ENCODE data around the gene OSBPL3.
"Not testable (repeated sequence)": the region's sequence is repeated elsewhere in the genome, so short reads cannot be mapped to it uniquely, and the experiment has no call there.

OSBPL3 gene

DNA sequence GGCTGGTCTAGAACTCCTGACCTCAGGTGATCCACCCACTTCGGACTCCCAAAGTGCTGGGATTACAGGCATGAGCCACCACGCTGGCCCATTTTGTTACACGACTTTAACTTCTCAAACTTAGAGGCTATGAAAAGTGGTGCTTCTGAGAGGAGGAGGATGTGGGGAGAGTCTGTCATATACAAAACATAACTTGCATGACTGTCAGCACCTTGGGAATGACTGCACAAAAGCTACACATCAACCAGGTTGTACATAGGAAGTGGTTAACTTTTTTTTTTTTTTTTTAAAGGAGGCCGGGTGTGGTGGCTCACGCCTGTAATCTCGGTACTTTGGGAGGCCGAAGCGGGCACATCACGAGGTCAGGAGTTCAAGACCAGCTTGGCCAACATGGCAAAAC lies 179.3 kb downstream of the OSBPL3 start:
- in situ Hi-C loops (cut with HindIII; ENCODE audit: low pct_ligation_motif_present, low sequenced_read_pairs) = loop anchor here (25.0 kb wide), 1 partner anchor 287 kb away; no protein-coding TSS in a partner anchor
- H3K36me3 ChIP-seq (replicated peaks) = peaks cover 17% of the 10 kb centered on the region
- TF ChIP-seq, protein P1, sequence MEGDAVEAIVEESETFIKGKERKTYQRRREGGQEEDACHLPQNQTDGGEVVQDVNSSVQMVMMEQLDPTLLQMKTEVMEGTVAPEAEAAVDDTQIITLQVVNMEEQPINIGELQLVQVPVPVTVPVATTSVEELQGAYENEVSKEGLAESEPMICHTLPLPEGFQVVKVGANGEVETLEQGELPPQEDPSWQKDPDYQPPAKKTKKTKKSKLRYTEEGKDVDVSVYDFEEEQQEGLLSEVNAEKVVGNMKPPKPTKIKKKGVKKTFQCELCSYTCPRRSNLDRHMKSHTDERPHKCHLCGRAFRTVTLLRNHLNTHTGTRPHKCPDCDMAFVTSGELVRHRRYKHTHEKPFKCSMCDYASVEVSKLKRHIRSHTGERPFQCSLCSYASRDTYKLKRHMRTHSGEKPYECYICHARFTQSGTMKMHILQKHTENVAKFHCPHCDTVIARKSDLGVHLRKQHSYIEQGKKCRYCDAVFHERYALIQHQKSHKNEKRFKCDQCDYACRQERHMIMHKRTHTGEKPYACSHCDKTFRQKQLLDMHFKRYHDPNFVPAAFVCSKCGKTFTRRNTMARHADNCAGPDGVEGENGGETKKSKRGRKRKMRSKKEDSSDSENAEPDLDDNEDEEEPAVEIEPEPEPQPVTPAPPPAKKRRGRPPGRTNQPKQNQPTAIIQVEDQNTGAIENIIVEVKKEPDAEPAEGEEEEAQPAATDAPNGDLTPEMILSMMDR (IDR thresholded peaks at IDR 0.05; ENCODE audit: low read depth, low read length, missing control alignments) = no peak
- H3K4me3 ChIP-seq (ENCODE audit: low read depth, low read length) = no peak overlapping the region
- no peaks in the 10 kb centered on the region for H3K27me3 ChIP-seq (replicated peaks)
- DNase-seq = no peak
- H3K27ac ChIP-seq = no peak overlapping the region

DNA sequence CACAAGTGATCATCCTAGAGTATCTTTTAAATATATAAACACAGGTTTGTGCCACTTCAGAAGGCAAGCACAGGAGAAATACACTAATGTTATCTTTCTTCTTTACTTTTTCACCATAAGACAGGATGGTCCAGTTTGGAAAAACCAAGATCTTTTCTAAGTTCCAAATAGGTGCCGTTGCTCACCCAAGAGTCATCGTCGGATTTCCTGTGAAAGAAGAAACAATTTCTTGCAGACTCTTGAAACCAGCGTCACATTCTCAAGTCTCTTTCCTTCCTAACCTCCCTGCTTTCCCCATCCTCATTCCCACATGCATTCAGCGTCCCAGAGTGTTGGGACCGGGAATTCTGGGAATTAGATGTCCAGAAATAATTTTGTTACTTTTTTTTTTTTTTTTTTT lies 179.9 kb downstream of the OSBPL3 start:
- no peak for DNase-seq
- Histone ChIP-seq H3K36me3 (replicated peaks) (peaks cover 17% of the 10 kb centered on the region), H3K27me3 (replicated peaks) (no peaks in the 10 kb centered on the region), H3K4me3 (ENCODE audit: low read depth, low read length) (no peak overlapping the region), H3K27ac (no peak overlapping the region)
- TF ChIP-seq, protein P1 (IDR thresholded peaks at IDR 0.05; ENCODE audit: low read depth, low read length, missing control alignments) = no peak
- in situ Hi-C loops (cut with HindIII; ENCODE audit: low pct_ligation_motif_present, low sequenced_read_pairs) = loop anchor here (25.0 kb wide), 1 partner anchor 287 kb away; no protein-coding TSS in a partner anchor

DNA sequence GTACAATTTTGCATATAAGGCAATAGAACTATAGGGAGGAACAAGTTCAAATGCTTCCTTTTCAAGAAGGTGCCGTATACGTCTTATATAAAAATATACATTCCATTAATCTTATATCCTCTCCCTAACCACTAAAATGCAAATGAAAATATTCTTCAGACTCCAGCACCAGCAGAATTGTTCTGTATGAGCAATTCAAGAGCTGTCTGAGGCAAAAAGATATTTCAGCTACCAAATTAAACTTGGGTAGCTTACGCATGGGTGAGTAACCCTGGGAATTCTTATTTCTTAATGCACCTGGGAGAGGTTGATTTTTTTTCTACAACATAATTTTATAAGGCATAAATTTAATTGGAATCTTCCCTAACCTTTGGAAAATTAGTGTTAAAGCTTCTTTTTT lies 180.5 kb downstream of the OSBPL3 start:
- H3K36me3 ChIP-seq (replicated peaks) = peaks cover 17% of the 10 kb centered on the region
- no peak for DNase-seq
- in situ Hi-C loops (cut with HindIII; ENCODE audit: low pct_ligation_motif_present, low sequenced_read_pairs) = no loop called here
- H3K4me3 ChIP-seq (ENCODE audit: low read depth, low read length) = no peak overlapping the region
- H3K27ac ChIP-seq = no peak overlapping the region
- no peaks in the 10 kb centered on the region for H3K27me3 ChIP-seq (replicated peaks)
- TF ChIP-seq, protein P1 (IDR thresholded peaks at IDR 0.05; ENCODE audit: low read depth, low read length, missing control alignments) = no peak

DNA sequence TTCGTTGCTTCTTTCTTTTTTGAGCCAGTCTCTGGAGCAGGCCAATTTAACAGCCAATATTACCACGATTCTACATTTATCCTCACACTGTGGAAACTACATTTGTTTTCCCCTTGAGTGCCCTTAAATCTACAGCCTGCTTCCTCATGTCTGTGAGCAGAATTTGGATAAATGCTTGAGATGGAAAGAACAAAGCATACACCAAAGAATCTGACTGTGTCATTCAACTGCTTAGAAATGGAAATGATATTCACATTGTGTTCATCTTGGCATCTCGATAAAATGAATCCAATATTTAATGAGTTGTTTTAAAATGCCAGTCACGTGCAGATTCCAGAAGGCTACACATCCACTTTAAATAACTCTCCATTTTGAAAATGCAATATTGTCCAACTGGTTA lies 181.7 kb downstream of the OSBPL3 start:
- Histone ChIP-seq H3K27ac (no peak overlapping the region), H3K27me3 (replicated peaks) (no peaks in the 10 kb centered on the region), H3K4me3 (ENCODE audit: low read depth, low read length) (no peak overlapping the region), H3K36me3 (replicated peaks) (peaks cover 12% of the 10 kb centered on the region)
- DNase-seq = no peak
- TF ChIP-seq, protein P1 (IDR thresholded peaks at IDR 0.05; ENCODE audit: low read depth, low read length, missing control alignments) = no peak
- in situ Hi-C loops (cut with HindIII; ENCODE audit: low pct_ligation_motif_present, low sequenced_read_pairs) = no loop called here

DNA sequence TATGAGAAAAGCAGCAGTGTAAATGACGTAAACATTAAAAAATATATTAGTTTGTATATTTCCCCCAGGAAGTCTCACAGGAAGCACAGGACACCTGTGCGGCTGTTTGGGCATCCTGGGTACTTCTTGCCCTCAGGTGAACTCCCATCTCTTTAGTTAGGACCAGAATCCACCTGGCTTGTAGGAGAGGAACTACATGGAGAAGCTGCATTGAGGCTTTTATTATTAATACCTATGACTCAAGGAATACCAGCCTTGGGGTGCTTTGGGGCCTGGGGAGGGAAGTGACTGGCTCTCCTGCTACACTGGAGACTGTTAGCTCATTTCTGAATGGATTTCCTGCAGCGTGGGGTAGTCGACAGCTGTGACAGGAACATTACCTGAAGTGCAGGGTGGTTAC lies 182.7 kb downstream of the OSBPL3 start:
- no peak overlapping the region for H3K27ac ChIP-seq
- DNase-seq = no peak
- TF ChIP-seq, protein P1 (IDR thresholded peaks at IDR 0.05; ENCODE audit: low read depth, low read length, missing control alignments) = no peak
- in situ Hi-C loops (cut with HindIII; ENCODE audit: low pct_ligation_motif_present, low sequenced_read_pairs) = no loop called here
- H3K36me3 ChIP-seq (replicated peaks) = peaks cover 10% of the 10 kb centered on the region
- no peaks in the 10 kb centered on the region for H3K27me3 ChIP-seq (replicated peaks)
- H3K4me3 ChIP-seq (ENCODE audit: low read depth, low read length) = no peak overlapping the region

DNA sequence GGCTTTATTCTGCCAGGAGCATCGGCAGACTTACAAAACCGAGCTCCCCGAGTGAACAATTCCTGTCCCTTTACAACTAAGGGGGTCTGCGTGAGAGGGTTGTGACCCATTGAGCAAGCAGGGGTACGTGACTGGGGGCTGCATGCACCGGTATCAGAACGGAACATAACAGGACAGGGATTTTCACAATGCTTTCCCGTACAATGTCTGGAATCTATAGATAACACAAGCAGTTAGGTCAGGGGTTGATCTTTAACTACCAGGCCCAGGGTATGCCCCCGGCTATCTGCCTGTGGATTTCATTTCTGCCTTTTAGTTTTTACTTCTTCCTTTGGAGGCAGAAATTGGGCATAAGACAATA lies 184.6 kb downstream of the OSBPL3 start:
- Histone ChIP-seq H3K27me3 (replicated peaks) (no peaks in the 10 kb centered on the region), H3K36me3 (replicated peaks) (no peaks in the 10 kb centered on the region), H3K27ac (no peak overlapping the region), H3K4me3 (ENCODE audit: low read depth, low read length) (no peak overlapping the region)
- TF ChIP-seq, protein P1 (IDR thresholded peaks at IDR 0.05; ENCODE audit: low read depth, low read length, missing control alignments) = no peak
- in situ Hi-C loops (cut with HindIII; ENCODE audit: low pct_ligation_motif_present, low sequenced_read_pairs) = no loop called here
- no peak for DNase-seq

DNA sequence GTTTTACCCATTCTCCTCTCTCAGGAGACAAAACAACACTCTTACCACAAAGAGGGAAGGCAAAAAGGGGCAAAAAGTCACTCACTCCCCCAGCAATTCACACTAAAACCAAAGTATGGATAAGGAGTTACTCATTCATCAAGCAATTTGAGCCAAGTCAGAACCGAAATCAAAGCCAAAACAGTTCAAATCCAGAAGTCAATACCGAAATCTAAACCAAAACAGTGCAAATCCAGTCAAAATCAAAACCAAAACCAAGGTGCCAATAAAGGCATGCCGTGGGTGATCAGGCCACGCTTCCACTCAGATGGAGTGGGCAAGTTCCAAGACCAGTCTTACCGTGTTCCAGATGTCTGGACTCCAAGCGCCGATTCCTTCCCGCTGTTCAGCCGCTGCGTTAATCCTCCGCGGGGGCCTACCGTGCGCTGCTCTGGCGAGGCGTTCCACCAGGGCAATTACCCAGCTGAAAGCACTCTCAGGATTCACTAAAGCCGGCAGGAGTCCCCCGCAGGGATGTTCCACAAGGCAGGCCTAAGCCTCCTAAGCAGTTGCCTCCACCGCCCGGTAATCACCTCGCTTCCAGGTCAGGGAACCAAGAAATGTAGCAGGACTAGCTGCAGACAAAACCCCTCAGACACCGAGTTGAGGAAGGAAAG lies 185.1 kb downstream of the OSBPL3 start:
- in situ Hi-C loops (cut with HindIII; ENCODE audit: low pct_ligation_motif_present, low sequenced_read_pairs); H3K36me3 ChIP-seq (replicated peaks); H3K4me3 ChIP-seq (ENCODE audit: low read depth, low read length); H3K27ac ChIP-seq; H3K27me3 ChIP-seq (replicated peaks); DNase-seq: not testable (repeated sequence)

Measured in brain microvascular endothelial cell (primary cell).